OCI-LY1 (cell line): ENCODE results near the gene CLSTN2.

Experiments used
- H2AFZ ChIP-seq: fragments of 200-600 bp; sonication (generic), shearing (Covaris generic); 2 replicates; pipeline ENCODE4 v1.6.0; 2014; ENCODE audit warnings: antibody characterized with exemption, mild to moderate bottlenecking, low read length
- H3F3A ChIP-seq: fragments of 200-600 bp; sonication (generic), shearing (Covaris generic); 2 replicates; pipeline ENCODE4 v1.6.0; 2014; ENCODE audit warnings: mild to moderate bottlenecking, antibody characterized with exemption, low read length, moderate library complexity; ENCODE audit not compliant: insufficient read depth
- H3K27ac ChIP-seq: fragments of 200-600 bp; sonication (generic); 2 replicates; pipeline ENCODE4 v1.5.1; 2014; ENCODE audit warnings: low read length, mixed run types, mild to moderate bottlenecking, low read depth; ENCODE audit not compliant: poor library complexity, severe bottlenecking
- H3K27me3 ChIP-seq: fragments of 200-600 bp; sonication (generic); 2 replicates; pipeline ENCODE4 v1.6.0; 2014; ENCODE audit warnings: antibody characterized with exemption, mild to moderate bottlenecking, low read length, moderate library complexity; ENCODE audit not compliant: insufficient read depth
- H3K36me3 ChIP-seq: fragments of 200-600 bp; sonication (generic); 2 replicates; pipeline ENCODE4 v1.6.1; 2014; ENCODE audit warnings: mild to moderate bottlenecking, antibody characterized with exemption, low read length, moderate library complexity, mixed read lengths; ENCODE audit not compliant: insufficient read depth
- H3K4me1 ChIP-seq: fragments of 200-600 bp; sonication (generic); 2 replicates; pipeline ENCODE4 v1.5.1; 2014; ENCODE audit warnings: mild to moderate bottlenecking, low read length, moderate library complexity; ENCODE audit not compliant: insufficient read depth, severe bottlenecking
- H3K4me2 ChIP-seq: fragments of 200-600 bp; sonication (generic), shearing (Covaris generic); 2 replicates; pipeline ENCODE4 v1.6.1; 2014; ENCODE audit warnings: low read length
- H3K4me3 ChIP-seq: fragments of 200-600 bp; sonication (generic); 2 replicates; pipeline ENCODE4 v1.5.1; 2014; ENCODE audit warnings: low read length, low read depth, mild to moderate bottlenecking, mixed read lengths; ENCODE audit not compliant: poor library complexity, severe bottlenecking
- H3K79me2 ChIP-seq: fragments of 200-600 bp; shearing (Covaris generic); 2 replicates; pipeline ENCODE4 v1.6.1; 2016; ENCODE audit warnings: mixed run types, low read length, mixed read lengths; ENCODE audit not compliant: insufficient read depth
- H3K9ac ChIP-seq: fragments of 200-600 bp; sonication (generic), shearing (Covaris generic); 2 replicates; pipeline ENCODE4 v1.6.1; 2014; ENCODE audit warnings: mild to moderate bottlenecking, low read length, mixed read lengths
- H3K9me2 ChIP-seq: fragments of 200-600 bp; sonication (generic), shearing (Covaris generic); 2 replicates; pipeline ENCODE4 v1.6.1; 2014; ENCODE audit warnings: low read depth, mild to moderate bottlenecking, low read length, mixed read lengths
- H3K9me3 ChIP-seq: fragments of 200-600 bp; shearing (Covaris generic); 2 replicates; pipeline ENCODE4 v1.6.1; 2014; ENCODE audit warnings: low read length, mixed read lengths
- H4K20me1 ChIP-seq: fragments of 200-600 bp; sonication (generic), shearing (Covaris generic); 2 replicates; pipeline ENCODE4 v1.6.0; 2016; ENCODE audit warnings: mild to moderate bottlenecking, low read length; ENCODE audit not compliant: insufficient read depth
- CTCF ChIP-seq: fragments of 200-600 bp; sonication (generic), shearing (Covaris generic); IDR thresholded peaks from 2 replicates; pipeline ENCODE4 v1.5.1; 2017; ENCODE audit warnings: mild to moderate bottlenecking, antibody characterized with exemption, low read length, moderate library complexity, mixed read lengths
- EZH2 ChIP-seq: fragments of 200-600 bp; sonication (generic), shearing (Covaris generic); IDR thresholded peaks from 2 replicates; pipeline ENCODE4 v1.8.0; 2017; ENCODE audit warnings: borderline replicate concordance, mixed run types, mild to moderate bottlenecking, antibody characterized with exemption, low read length, moderate library complexity, mixed read lengths

Gene CLSTN2

GRCh38 chr3:140540262-140540661, 605.3 kb downstream of the CLSTN2 start:
- Histone ChIP-seq H3K79me2 (no peaks in the 10 kb centered on the region), H3K9ac (no peak overlapping the region), H3K27me3 (no peaks in the 10 kb centered on the region), H3K4me2 (no peak overlapping the region), H3K4me3 (no peak overlapping the region), H3K9me3 (no peaks in the 10 kb centered on the region), H3K4me1 (no peaks in the 10 kb centered on the region), H3K9me2 (no peaks in the 10 kb centered on the region), H3F3A (no peaks in the 10 kb centered on the region), H2AFZ (no peak overlapping the region), H4K20me1 (no peaks in the 10 kb centered on the region), H3K27ac (no peak overlapping the region), H3K36me3 (no peaks in the 10 kb centered on the region)
- TF ChIP-seq EZH2 (no peak), CTCF (no peak)

DNA sequence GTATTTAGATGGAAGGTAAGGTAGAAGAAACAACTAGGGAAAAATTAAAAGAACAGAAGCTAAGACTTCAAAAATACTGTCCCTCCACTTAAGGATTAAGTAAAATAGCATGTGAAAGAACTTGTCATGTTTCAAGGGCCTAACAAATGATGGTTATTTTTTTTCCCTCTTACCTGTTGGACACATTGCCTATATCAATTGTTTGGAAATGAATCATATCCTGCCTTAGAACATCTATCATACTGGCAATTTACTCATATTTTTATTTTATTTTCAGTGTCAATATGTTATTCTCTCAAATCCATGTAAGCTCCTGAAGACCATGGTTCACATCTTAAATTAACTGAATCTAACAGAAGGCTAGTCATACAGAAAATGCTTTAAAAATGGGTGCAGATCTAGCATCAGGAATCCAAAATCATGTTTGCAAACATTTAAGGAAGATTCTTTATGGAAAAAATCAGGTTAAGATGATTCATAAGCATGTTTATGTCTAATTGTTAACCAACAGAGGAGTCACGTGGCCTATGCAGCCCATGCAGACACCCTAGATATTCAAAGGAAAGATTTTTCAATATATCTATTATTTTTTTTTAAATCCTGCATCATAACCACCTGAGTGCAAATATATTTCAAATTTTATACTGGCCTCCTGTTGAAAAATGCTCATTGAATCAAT, 607.1 kb downstream of the CLSTN2 start:
- Histone ChIP-seq H3K4me1 (no peaks in the 10 kb centered on the region), H3K27ac (no peak overlapping the region), H3K27me3 (no peaks in the 10 kb centered on the region), H3K4me3 (no peak overlapping the region), H3K79me2 (no peaks in the 10 kb centered on the region), H2AFZ (no peak overlapping the region), H3K4me2 (no peak overlapping the region), H4K20me1 (no peaks in the 10 kb centered on the region), H3K9me2 (no peaks in the 10 kb centered on the region), H3K9ac (no peak overlapping the region), H3F3A (no peaks in the 10 kb centered on the region), H3K36me3 (no peaks in the 10 kb centered on the region), H3K9me3 (no peaks in the 10 kb centered on the region)
- TF ChIP-seq EZH2 (no peak), CTCF (no peak)

- H3K9me3 ChIP-seq, result no peaks in the 10 kb centered on the region
- no peaks in the 10 kb centered on the region for H3F3A ChIP-seq
- no peaks in the 10 kb centered on the region for H3K27me3 ChIP-seq
- TF ChIP-seq EZH2 (no peak), CTCF (no peak)
- H2AFZ ChIP-seq, result no peak overlapping the region
- H3K9me2 ChIP-seq, result no peaks in the 10 kb centered on the region
- no peak overlapping the region for H3K9ac ChIP-seq
- H3K4me1 ChIP-seq, result no peaks in the 10 kb centered on the region
- no peaks in the 10 kb centered on the region for H3K79me2 ChIP-seq
- no peak overlapping the region for H3K27ac ChIP-seq
- H3K4me3 ChIP-seq, result no peak overlapping the region
- no peak overlapping the region for H3K4me2 ChIP-seq
- H4K20me1 ChIP-seq, result no peaks in the 10 kb centered on the region
- H3K36me3 ChIP-seq, result no peaks in the 10 kb centered on the region
Measured at GRCh38 chr3:140545197-140545596, 610.2 kb downstream of the CLSTN2 start.
